ENCODE data around the gene KRT77. TPM values are rescaled to one million over a fixed set of nuclear protein-coding genes. Genes with fewer than 3 reads are reported as not detected.

Gene KRT77
- total RNA-seq, 1 experiment from 2014 or later: not detected

- TF ChIP-seq FOXP1 (CRISPR knock-in tag; IDR thresholded peaks at IDR 0.05; ENCODE audit: borderline replicate concordance): no peak
- no peak for TF ChIP-seq ZNF121 (CRISPR knock-in tag; IDR thresholded peaks at IDR 0.05)
- no peak for TF ChIP-seq NFYB (CRISPR knock-in tag; conservative IDR thresholded peaks at IDR 0.05; ENCODE audit: low read depth)
- no peak for TF ChIP-seq GABPB1 (CRISPR knock-in tag; IDR thresholded peaks at IDR 0.05)
- TF ChIP-seq STAT6 (CRISPR knock-in tag; conservative IDR thresholded peaks at IDR 0.05; ENCODE audit: low read depth): no peak
- no peak for TF ChIP-seq RELA (CRISPR knock-in tag; IDR thresholded peaks at IDR 0.05; ENCODE audit: borderline replicate concordance)
- TF ChIP-seq MLX (CRISPR knock-in tag; IDR thresholded peaks at IDR 0.05): no peak
These were observed 2.0 kb downstream of the KRT77 start (continued) for GRCh38 chr12:52701281-52701680.

GRCh38 chr12:52699960-52700359, 3.4 kb downstream of the KRT77 start:
- CTCF ChIA-PET: no interaction called here
- Mint-ChIP-seq H3K27ac (no peak overlapping the region), H3K4me3 (no peak overlapping the region), H3K27me3 (ENCODE audit: low read depth) (peaks cover 8% of the 10 kb centered on the region), H3K36me3 (no peaks in the 10 kb centered on the region), H3K9me3 (no peaks in the 10 kb centered on the region), H3K4me1 (peaks cover 12% of the 10 kb centered on the region)
- DNase-seq (ENCODE audit: low spot score) (no peak), ATAC-seq (no peak)
- POLR2A ChIA-PET: no interaction called here
- TF ChIP-seq GRHL2 (CRISPR knock-in tag; IDR thresholded peaks at IDR 0.05; ENCODE audit: insufficient replicate concordance, severe bottlenecking) (no peak), ZSCAN18 (CRISPR knock-in tag; IDR thresholded peaks at IDR 0.05) (no peak), EMX1 (CRISPR knock-in tag; IDR thresholded peaks at IDR 0.05) (no peak), NR2C2 (CRISPR knock-in tag; IDR thresholded peaks at IDR 0.05) (no peak), ZNF281 (CRISPR knock-in tag; IDR thresholded peaks at IDR 0.05) (no peak), ZNF416 (CRISPR knock-in tag; IDR thresholded peaks at IDR 0.05) (no peak), E2F1 (CRISPR knock-in tag; IDR thresholded peaks at IDR 0.05) (no peak), ARID4B (CRISPR knock-in tag; IDR thresholded peaks at IDR 0.05; ENCODE audit: borderline replicate concordance) (no peak), CTCF (IDR thresholded peaks at IDR 0.05) (no peak), HMGXB4 (CRISPR knock-in tag; IDR thresholded peaks at IDR 0.05) (no peak), FOXJ3 (CRISPR knock-in tag; IDR thresholded peaks at IDR 0.05; ENCODE audit: borderline replicate concordance) (no peak), ZNF232 (CRISPR knock-in tag; IDR thresholded peaks at IDR 0.05) (no peak), ZNF263 (CRISPR knock-in tag; IDR thresholded peaks at IDR 0.05; ENCODE audit: low read depth) (no peak)

Measured in WTC11 (cell line).